GM12878 (cell line): ENCODE measurements around the gene NDUFV1. TPM values are rescaled to one million over a fixed set of nuclear protein-coding genes. Genes with fewer than 3 reads are reported as not detected.
A peak's percentile ranks its signal among the peaks of the same experiment; 100 is the strongest.

Experiments used
- ATAC-seq: fragments of 200-7000 bp; cut with Tn5 transposase; 3 replicates; pipeline ENCODE4 v1.9.1; 2020; ENCODE audit warnings: mild to moderate bottlenecking, moderate library complexity
- BruUV-seq: library from RNA; stranded (reverse); fragments of 400-500 nt; replicated peaks from 2 replicates; lab custom pipeline; 2021; lab: Mats Ljungman, UMichigan
- CTCF ChIA-PET: fragments of 300-600 bp; sonication (Branson Sonifier 250); formaldehyde crosslinking; extraction: SDS; loops from one replicate; lab custom pipeline; 2021; ENCODE audit warnings: inconsistent platforms; lab: Yijun Ruan, JAX
- POLR2A ChIA-PET: fragments of 350-600 bp; formaldehyde crosslinking; extraction: SDS; loops from one replicate; lab custom pipeline; 2021; ENCODE audit warnings: inconsistent platforms; lab: Charles Lee
- RAD21 ChIA-PET: fragments of 300-600 bp; sonication (Branson Sonifier 250); formaldehyde crosslinking; loops from one replicate; lab custom pipeline; 2023; ENCODE audit warnings: antibody characterized with exemption; ENCODE audit not compliant: unreplicated experiment; lab: Charles Lee
- SMC1A ChIA-PET: fragments of 300-600 bp; sonication (Branson Sonifier 250); formaldehyde crosslinking; loops from one replicate; lab custom pipeline; 2023; ENCODE audit not compliant: unreplicated experiment, uncharacterized antibody; lab: Charles Lee
- DNase-seq: peaks from one replicate; pipeline ENCODE4 v3.0.0-alpha.2; 2011; ENCODE audit warnings: low read depth, low spot score
- FAIRE-seq: peaks from 3 replicates; lab custom pipeline; 2011; peaks lifted over from hg19 to GRCh38; lab: Jason Lieb, UNC
- H2AFZ ChIP-seq: 2 replicates; pipeline ENCODE4 v1.6.0; 2011; ENCODE audit warnings: low read depth, low read length, control low read depth; ENCODE audit not compliant: control insufficient read depth
- H3K27ac ChIP-seq: 2 replicates; pipeline ENCODE4 v1.5.1; 2011; ENCODE audit warnings: control low read depth; ENCODE audit not compliant: control insufficient read depth, insufficient read depth
- H3K27me3 ChIP-seq, 2 experiments: replicated peaks in 1 of 2; 2 replicates each; pipeline versions ENCODE4 v1.6.0 to v1.6.1; 2011; ENCODE audit warnings: low read length in 1 of 2; ENCODE audit not compliant: control insufficient read depth in 2 of 2, insufficient read depth in 2 of 2
- H3K36me3 ChIP-seq, 2 experiments: 2 replicates each; pipeline ENCODE4 v1.5.1; 2011; ENCODE audit warnings: low read length in 1 of 2; ENCODE audit not compliant: control insufficient read depth in 2 of 2, insufficient read depth in 2 of 2
- H3K4me1 ChIP-seq: 2 replicates; pipeline ENCODE4 v1.6.1; 2011; ENCODE audit warnings: mild to moderate bottlenecking, low read length, moderate library complexity, mixed read lengths; ENCODE audit not compliant: control insufficient read depth, insufficient read depth
- H3K4me2 ChIP-seq: 2 replicates; pipeline ENCODE4 v1.6.0; 2011; ENCODE audit warnings: control low read depth; ENCODE audit not compliant: control insufficient read depth, insufficient read depth
- H3K4me3 ChIP-seq: fragments of 200-600 bp; sonication (generic); 2 replicates; pipeline ENCODE4 v1.5.1; 2016
- H3K79me2 ChIP-seq: 2 replicates; pipeline ENCODE4 v1.6.0; 2011; ENCODE audit warnings: low read length; ENCODE audit not compliant: control insufficient read depth, insufficient read depth
- H3K9ac ChIP-seq: 2 replicates; pipeline ENCODE4 v1.8.0; 2011; ENCODE audit warnings: low read length, control low read depth, mixed read lengths; ENCODE audit not compliant: control insufficient read depth, insufficient read depth
- H3K9me3 ChIP-seq: replicated peaks from 3 replicates; pipeline ENCODE4 v1.5.1; 2011; ENCODE audit warnings: mild to moderate bottlenecking, low read length; ENCODE audit not compliant: control insufficient read depth, insufficient read depth
- H4K20me1 ChIP-seq: 2 replicates; pipeline ENCODE4 v1.6.0; 2011; ENCODE audit not compliant: control insufficient read depth, insufficient read depth
- FOS ChIP-seq: IDR thresholded peaks from 3 replicates; pipeline ENCODE4 v1.6.1; 2011; ENCODE audit warnings: borderline replicate concordance; ENCODE audit not compliant: insufficient read length; ENCODE audit errors: extremely low read depth
- HDAC2 ChIP-seq: fragments of 200-600 bp; sonication (generic); IDR thresholded peaks from 2 replicates; pipeline ENCODE4 v1.6.1; 2017
- HDAC6 ChIP-seq: fragments of 200-600 bp; sonication (generic); IDR thresholded peaks from one replicate; pipeline ENCODE4 v1.8.0; 2017; ENCODE audit warnings: antibody characterized with exemption; ENCODE audit not compliant: unreplicated experiment
- IKZF2 ChIP-seq, 2 experiments: fragments of 450-650 bp; IDR thresholded peaks; 2 replicates each; pipeline ENCODE4 v1.6.1; 2017; ENCODE audit warnings: mild to moderate bottlenecking in 2 of 2, moderate library complexity in 2 of 2
- MAX ChIP-seq: IDR thresholded peaks from 2 replicates; pipeline ENCODE4 v1.6.1; 2012; ENCODE audit warnings: low read depth, low read length, improper control_type of control experiment
- MEF2B ChIP-seq: fragments of 450-650 bp; IDR thresholded peaks from 2 replicates; pipeline ENCODE4 v1.6.1; 2018; ENCODE audit warnings: mild to moderate bottlenecking, moderate library complexity; ENCODE audit not compliant: partially characterized antibody, poor library complexity, severe bottlenecking
- NR2C1 ChIP-seq: fragments of 450-650 bp; IDR thresholded peaks from 2 replicates; pipeline ENCODE4 v1.6.1; 2017; ENCODE audit warnings: antibody characterized with exemption, mild to moderate bottlenecking, moderate library complexity
- RELB ChIP-seq: fragments of 450-650 bp; IDR thresholded peaks from 2 replicates; pipeline ENCODE4 v1.6.1; 2017; ENCODE audit warnings: low read depth, mild to moderate bottlenecking, moderate library complexity
- SIX5 ChIP-seq: IDR thresholded peaks from 2 replicates; pipeline ENCODE4 v1.6.1; 2011; ENCODE audit warnings: mild to moderate bottlenecking, low read depth, low read length, moderate library complexity; ENCODE audit not compliant: severe bottlenecking
- WGBS: methylation state at CpG from one replicate; pipeline ENCODE4 v1.1.6; 2016; ENCODE audit warnings: low lambda C conversion rate; ENCODE audit not compliant: insufficient replicate concordance, insufficient coverage; ENCODE audit errors: missing lambda C conversion rate; 5-methylcytosine and 5-hydroxymethylcytosine counted together
- in situ Hi-C: fragments of 300-500 bp; cut with MboI; formaldehyde crosslinking; loops from 9 replicates; pipeline ENCODE4 v1.14.3; 2018; ENCODE audit warnings: mixed read lengths
- intact Hi-C: fragments of 100-400 bp; cut with micrococcal nuclease; formaldehyde crosslinking; loops from one replicate; pipeline ENCODE4 v1.14.2; 2022; ENCODE audit not compliant: unreplicated experiment
- polyA plus RNA-seq, 11 experiments: library from polyadenylated mRNA; depleted of rRNA in 4 of 11; unstranded in 6 of 11; stranded (reverse) in 5 of 11; fragments of >200 nt; fragmentation: Nextera tagmentation in 4 of 11; fragmentation: Illumina TruSeq in 1 of 11; extraction: Ambion mirVana in 4 of 11; extraction: Trizol in 1 of 11; gene quantifications; 1 replicate in 1 of 11; 2 replicates in 10 of 11; pipeline versions ENCODE4 v1.2.1 to v1.2.3, GENCODE V29; 2011 to 2016; ENCODE audit warnings: inconsistent platforms in 2 of 11, missing spikeins in 2 of 11, low read depth in 1 of 11
- total RNA-seq, 4 experiments: library from RNA; depleted of rRNA in 3 of 4; stranded (reverse); fragments of >200 nt in 3 of 4; fragmentation: Illumina TruSeq in 1 of 4; extraction: Trizol in 1 of 4; gene quantifications; 2 replicates each; pipeline versions ENCODE4 v1.2.1 to v1.2.3, GENCODE V29; 2013 to 2021

The NDUFV1 gene
- total and polyA plus RNA-seq, 10 of the 15 experiments (the other 5 are each of a cell fraction or from before 2014, with no cell fraction given) = 8.2 to 380 (median 231) TPM

GRCh38 chr11:67616431-67617242 is 9.9 kb downstream of the NDUFV1 start:
- H3K27ac ChIP-seq = no peak overlapping the region

More at GRCh38 chr11:67616431-67617242, 9.9 kb downstream of the NDUFV1 start:
- Histone ChIP-seq H2AFZ (no peak overlapping the region), H3K9ac (no peak overlapping the region), H3K4me2 (no peak overlapping the region), H4K20me1 (no peaks in the 10 kb centered on the region), H3K79me2 (no peaks in the 10 kb centered on the region), H3K4me3 (no peak overlapping the region), H3K9me3 (no peaks in the 10 kb centered on the region), H3K36me3 (peaks cover 5 to 13% of the 10 kb centered on the region in 2 experiments; a peak in 3 of 4 replicates), H3K4me1 (peaks cover 22% of the 10 kb centered on the region), H3K27me3 (no peaks in the 10 kb centered on the region)
- RAD21 ChIA-PET = interaction anchor here (1.1 kb wide), 2 partner anchors 13 to 33 kb away, joined by 6 to 9 read pairs; partner anchors contain the start of genes GSTP1 and NUDT8
- SMC1A ChIA-PET = interaction anchor here (0.6 to 1.9 kb wide), 6 partner anchors 10 to 388 kb away, joined by 3 to 4 read pairs (median 3); no protein-coding TSS in a partner anchor
- POLR2A ChIA-PET = interaction anchor here (1.0 to 1.4 kb wide), 3 partner anchors 12 to 30 kb away, joined by 3 to 6 read pairs (median 4); partner anchors contain the start of gene NUDT8
- intact Hi-C loops (no loop called here), in situ Hi-C loops (no loop called here)
- CTCF ChIA-PET = interaction anchor here (0.6 to 6.0 kb wide), 6 partner anchors 8 to 43 kb away, joined by 3 to 71 read pairs (median 4); partner anchors contain the start of genes GSTP1 and NUDT8
- ATAC-seq (no peak), DNase-seq (no peak), FAIRE-seq (no peak)
- TF ChIP-seq HDAC2 (no peak), SIX5 (no peak), MAX (no peak), FOS (no peak), IKZF2 (IDR thresholded peaks at IDR 0.05) (peak in 1 of 2 experiments; percentile 19; a peak in 2 of 4 replicates), NR2C1 (peak; percentile 20; the same call in 1 of the 2 replicates), MEF2B (peak; percentile 12), RELB (0 out of 2 replicates have a peak, but pooled peaks have one; percentile 16), HDAC6 (no peak)
- 55% methylated on average over 9 of the region's 11 CpGs for WGBS
- BruUV-seq = no TSS peak
